ENCODE results near the gene SIDT1.
A peak's percentile ranks its signal among the peaks of the same experiment; 100 is the strongest.

SIDT1 gene

GRCh38 chr3:113531826-113532697 is at the start of gene SIDT1:
SIDT1 (plus strand) TSS chr3:113532555; CDS start chr3:113533022, 467 bp downstream.
- no peak for DNase-seq (ENCODE audit: low read depth, low spot score)

- peak; percentile 16 for DNase-seq (ENCODE audit: low read depth, low spot score)
These were observed 47.2 kb upstream of the SIDT1 start for GRCh38 chr3:113485161-113485609.

- DNase-seq (ENCODE audit: low read depth, low spot score), result no peak
These were observed 37.3 kb upstream of the SIDT1 start for GRCh38 chr3:113495035-113495434.

GRCh38 chr3:113496924-113497323 is 35.4 kb upstream of the SIDT1 start:
- DNase-seq (ENCODE audit: low read depth, low spot score), result no peak

- DNase-seq (ENCODE audit: low read depth, low spot score), result no peak
These were observed 33.9 kb upstream of the SIDT1 start for GRCh38 chr3:113498221-113499005.

- DNase-seq (ENCODE audit: low read depth, low spot score), result no peak
These were observed 33.3 kb upstream of the SIDT1 start for GRCh38 chr3:113499081-113499480.

GRCh38 chr3:113501597-113501996 is 30.8 kb upstream of the SIDT1 start:
- DNase-seq (ENCODE audit: low read depth, low spot score), result no peak

GRCh38 chr3:113505867-113506266 is 26.5 kb upstream of the SIDT1 start:
- DNase-seq (ENCODE audit: low read depth, low spot score), result no peak

GRCh38 chr3:113507501-113508067 is 24.8 kb upstream of the SIDT1 start:
- no peak for DNase-seq (ENCODE audit: low read depth, low spot score)

GRCh38 chr3:113508966-113509365 is 23.4 kb upstream of the SIDT1 start:
- no peak for DNase-seq (ENCODE audit: low read depth, low spot score)

GRCh38 chr3:113514265-113514769 is 18.0 kb upstream of the SIDT1 start:
- no peak for DNase-seq (ENCODE audit: low read depth, low spot score)

GRCh38 chr3:113516115-113516505 is 16.2 kb upstream of the SIDT1 start:
- DNase-seq (ENCODE audit: low read depth, low spot score), result no peak

GRCh38 chr3:113521981-113522380 is 10.4 kb upstream of the SIDT1 start:
- no peak for DNase-seq (ENCODE audit: low read depth, low spot score)

- DNase-seq (ENCODE audit: low read depth, low spot score), result no peak
These were observed 9.1 kb upstream of the SIDT1 start for GRCh38 chr3:113523241-113523640.

GRCh38 chr3:113532698-113533533 is 561 bp downstream of the SIDT1 start:
- no peak for DNase-seq (ENCODE audit: low read depth, low spot score)

GRCh38 chr3:113533534-113533892 is 1.2 kb downstream of the SIDT1 start:
- no peak for DNase-seq (ENCODE audit: low read depth, low spot score)

- DNase-seq (ENCODE audit: low read depth, low spot score), result no peak
These were observed 2.0 kb downstream of the SIDT1 start for GRCh38 chr3:113534365-113534764.

GRCh38 chr3:113535898-113536297 is 3.5 kb downstream of the SIDT1 start:
- DNase-seq (ENCODE audit: low read depth, low spot score), result no peak

GRCh38 chr3:113536627-113537101 is 4.3 kb downstream of the SIDT1 start:
- DNase-seq (ENCODE audit: low read depth, low spot score), result no peak

- no peak for DNase-seq (ENCODE audit: low read depth, low spot score)
These were observed 4.8 kb downstream of the SIDT1 start for GRCh38 chr3:113537155-113537554.

- no peak for DNase-seq (ENCODE audit: low read depth, low spot score)
These were observed 9.2 kb downstream of the SIDT1 start for GRCh38 chr3:113541519-113541918.

Measured in brain pericyte (primary cell).